NCI-H128 (cell line): ENCODE data around the gene TRIML2.

Experiments
- DNase-seq: peaks from one replicate; lab custom pipeline; 2025; ENCODE audit not compliant: unreplicated experiment; lab: John Stamatoyannopoulos, UW

The TRIML2 gene, protein sequence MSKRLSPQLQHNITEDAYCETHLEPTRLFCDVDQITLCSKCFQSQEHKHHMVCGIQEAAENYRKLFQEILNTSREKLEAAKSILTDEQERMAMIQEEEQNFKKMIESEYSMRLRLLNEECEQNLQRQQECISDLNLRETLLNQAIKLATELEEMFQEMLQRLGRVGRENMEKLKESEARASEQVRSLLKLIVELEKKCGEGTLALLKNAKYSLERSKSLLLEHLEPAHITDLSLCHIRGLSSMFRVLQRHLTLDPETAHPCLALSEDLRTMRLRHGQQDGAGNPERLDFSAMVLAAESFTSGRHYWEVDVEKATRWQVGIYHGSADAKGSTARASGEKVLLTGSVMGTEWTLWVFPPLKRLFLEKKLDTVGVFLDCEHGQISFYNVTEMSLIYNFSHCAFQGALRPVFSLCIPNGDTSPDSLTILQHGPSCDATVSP

DNA sequence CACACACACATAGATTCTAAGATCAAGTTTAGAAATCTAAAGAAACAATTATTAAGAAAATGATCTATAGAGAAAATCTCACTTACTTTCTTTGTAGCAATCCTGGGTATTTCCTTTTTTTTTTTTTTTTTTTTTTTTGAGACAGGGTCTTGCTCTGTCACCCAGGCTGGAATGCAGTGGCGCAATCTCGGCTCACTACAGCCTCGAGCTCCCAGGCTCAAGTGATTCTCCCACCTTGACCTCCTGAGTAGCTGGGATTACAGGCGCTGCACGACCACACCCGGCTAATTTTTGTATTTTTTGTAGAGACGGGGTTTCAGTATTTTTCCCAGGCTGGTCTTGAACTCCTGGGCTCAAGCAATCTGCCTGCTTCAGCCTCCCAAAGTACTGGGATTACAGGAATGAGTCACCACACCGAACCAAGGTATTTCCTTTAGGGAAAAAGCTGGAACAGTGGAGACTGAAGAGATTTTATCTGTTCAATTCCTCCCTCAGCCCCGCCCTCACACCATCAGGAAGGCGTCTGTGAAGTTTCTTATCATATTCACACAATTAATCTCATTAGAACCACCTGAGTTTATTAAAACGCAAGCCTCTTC, at the start of gene TRIML2:
TRIML2 (minus strand) TSS at position 447 of the 599 bp plus-strand sequence. CDS start 4,235 bp downstream, outside the sequence.
- DNase-seq = no peak

DNA sequence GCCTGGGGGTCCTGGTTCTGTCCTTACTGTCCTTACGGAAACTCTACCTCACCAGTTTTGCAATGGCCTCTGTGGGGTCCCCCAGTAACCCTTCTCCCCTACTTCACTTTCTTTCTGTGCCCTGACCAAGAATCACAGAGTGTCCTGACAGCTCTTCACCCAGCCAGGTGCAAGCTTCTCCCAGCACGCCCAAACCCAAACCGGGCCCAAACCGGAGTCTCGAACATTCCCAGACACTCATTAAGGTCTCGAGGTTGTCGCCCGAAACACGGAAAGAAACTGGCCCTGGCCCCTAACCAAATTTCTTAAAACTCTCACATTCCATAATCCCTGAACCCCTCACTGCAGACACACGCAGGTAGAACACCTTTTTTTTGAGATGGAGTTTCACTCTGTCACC, 48.9 kb upstream of the TRIML2 start:
- no peak for DNase-seq

DNA sequence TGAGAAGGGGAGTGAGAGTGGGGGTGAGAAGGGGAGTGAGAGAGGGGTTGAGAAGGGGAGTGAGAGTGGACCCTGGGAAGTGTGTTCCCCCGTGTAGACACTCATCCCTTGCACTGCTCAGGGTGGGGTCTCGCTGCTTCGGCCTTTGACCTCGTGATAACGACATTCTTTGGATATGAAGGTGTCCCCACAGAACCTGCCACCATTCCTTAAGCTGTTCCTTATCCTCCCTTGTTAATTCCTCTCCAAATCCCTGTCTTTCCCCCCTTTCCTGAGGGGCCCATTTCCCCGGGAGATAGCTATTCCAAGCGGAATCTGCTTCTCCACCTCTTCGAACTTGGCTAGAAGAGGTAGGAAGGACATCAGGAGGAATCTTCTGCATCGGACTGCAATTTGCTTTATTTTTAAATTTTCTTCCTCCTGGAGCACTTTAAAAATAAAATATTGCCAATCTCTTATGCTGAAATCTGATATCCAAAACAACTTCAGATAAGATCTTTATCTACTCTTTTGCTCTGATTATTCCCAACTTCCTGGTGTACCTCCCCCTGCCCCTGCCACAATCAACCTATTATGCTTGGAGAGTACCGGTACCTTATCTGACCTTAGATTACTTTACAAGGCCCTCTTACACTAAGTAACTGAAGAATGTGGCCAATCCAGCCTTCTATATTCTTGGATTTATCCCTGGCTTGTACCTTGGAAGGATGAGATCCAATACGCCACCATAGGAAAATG, 45.4 kb upstream of the TRIML2 start:
- DNase-seq = no peak

DNA sequence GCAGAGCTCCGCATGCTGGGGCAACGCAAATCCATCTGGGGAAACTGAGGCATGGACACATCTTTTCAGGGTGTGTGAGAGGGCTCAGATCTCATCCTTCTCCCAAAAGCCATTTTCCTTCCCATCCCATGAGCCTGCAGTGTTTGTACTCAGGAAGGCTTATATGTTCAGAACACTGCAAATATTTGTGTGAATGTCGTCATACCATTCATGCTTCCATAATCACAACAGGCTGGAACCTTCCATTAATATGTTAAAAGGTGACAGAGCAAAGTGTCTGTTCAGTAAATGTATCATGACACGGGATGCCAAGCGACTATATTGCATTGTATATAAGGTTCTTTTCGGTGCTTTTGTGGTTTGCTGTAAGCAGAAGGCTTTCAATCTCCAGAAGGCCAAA, 38.4 kb upstream of the TRIML2 start:
- DNase-seq = no peak

DNA sequence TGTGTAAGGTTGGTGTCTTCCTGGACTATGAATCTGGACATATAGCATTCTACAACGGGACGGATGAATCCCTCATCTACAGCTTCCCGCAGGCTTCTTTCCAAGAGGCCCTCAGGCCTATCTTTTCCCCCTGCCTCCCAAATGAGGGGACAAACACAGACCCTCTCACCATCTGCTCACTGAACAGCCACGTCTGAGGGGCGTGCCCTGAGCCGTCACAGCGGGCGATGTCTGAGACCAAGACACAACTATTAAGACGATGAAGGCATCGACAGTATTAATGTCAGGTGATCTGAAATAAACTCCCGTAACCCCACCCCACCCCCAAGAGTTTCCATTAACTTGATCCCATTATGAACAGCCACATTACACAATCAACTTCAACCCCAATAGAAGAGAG, 37.8 kb upstream of the TRIML2 start:
- no peak for DNase-seq

DNA sequence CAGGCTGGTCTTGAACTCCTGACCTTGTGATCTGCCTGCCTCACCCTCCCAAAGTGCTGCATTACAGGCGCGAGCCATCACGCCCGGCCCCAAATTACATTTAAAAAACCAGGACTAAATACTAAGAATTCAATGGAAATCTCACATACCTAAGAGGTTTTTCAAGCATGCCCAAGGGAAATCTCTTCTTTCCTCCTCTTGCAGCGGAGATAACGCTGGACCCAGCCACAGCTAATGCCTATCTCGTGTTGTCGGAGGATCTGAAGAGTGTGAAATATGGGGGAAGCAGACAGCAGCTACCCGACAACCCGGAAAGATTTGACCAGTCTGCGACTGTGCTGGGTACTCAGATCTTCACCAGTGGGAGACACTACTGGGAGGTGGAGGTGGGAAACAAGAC, 37.2 kb upstream of the TRIML2 start:
- no peak for DNase-seq

DNA sequence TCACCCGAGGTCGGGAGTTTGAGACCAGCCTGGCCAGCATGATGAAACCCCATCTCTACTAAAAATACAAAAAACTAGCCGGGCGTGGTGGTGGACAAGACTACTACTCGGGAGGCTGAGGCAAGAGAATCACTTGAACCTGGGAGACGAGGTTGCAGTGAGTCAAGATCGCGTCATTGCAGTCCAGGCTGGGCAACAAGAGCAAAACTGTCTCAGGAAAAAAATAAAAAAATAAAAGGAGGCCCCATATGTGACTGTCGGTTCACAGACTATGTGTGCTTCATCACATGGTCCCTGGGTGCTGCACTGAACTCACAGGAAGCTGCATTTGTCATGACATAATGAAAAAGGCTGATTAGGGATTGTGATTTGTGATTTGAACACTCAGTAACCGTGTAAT, 36.2 kb upstream of the TRIML2 start:
- DNase-seq = no peak

DNA sequence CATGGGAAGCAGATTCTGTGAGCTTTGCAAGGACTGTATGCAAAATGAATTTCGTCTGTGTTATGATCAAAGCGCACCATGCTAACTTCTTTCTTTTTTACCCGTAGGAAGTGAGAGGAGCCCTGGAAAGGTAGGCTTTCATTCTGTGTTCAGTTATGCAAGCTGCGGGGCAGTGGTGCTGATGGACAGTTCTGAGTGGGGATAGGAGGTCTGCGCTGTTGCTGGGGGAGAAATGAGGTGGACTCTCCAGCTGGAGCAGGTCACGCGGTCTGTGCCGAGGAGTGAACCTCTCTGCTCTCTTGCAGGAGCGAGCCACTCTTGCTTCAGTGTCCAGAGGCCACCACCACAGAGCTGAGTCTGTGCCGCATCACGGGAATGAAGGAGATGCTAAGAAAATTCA, 34.3 kb upstream of the TRIML2 start:
- no peak for DNase-seq

DNA sequence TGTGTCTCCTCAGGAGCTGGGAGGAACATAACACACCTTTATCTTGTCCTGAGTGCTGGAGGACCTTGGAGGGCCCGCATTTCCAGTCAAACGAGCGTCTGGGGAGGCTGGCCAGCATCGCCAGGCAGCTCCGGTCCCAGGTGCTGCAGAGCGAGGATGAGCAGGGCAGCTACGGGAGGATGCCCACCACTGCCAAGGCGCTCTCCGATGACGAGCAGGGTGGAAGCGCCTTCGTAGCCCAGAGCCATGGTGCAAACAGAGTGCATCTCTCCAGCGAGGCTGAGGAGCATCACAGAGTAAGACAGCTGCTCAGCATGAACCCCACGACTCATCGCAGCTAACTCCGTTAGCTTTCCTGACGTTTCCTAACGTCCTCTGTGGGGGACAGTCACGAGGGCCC, 30.3 kb upstream of the TRIML2 start:
- no peak for DNase-seq

DNA sequence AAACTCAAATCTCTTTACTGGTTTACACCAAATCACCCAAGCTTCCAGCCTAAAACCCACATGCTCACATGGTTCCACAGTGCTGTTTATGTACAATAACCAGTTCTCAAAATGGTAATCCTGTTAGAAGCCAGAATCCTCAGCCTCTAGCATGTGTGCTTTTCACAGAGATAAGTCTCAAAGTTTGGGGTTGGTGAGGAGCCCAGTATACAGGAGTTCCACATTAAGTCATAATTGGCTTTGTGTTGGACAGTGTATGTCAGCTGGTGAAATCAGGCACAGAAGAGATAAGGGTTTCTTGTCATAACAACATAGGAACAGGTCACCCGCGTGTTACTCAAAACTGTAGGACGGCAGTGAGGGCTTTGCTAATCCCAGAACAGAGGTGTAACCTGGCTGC, 29.7 kb upstream of the TRIML2 start, which contains the start of gene TRIML1:
TRIML1 (plus strand) TSS at position 301 of the 400 bp plus-strand sequence. CDS start 118 bp downstream, outside the sequence.
- DNase-seq = no peak

DNA sequence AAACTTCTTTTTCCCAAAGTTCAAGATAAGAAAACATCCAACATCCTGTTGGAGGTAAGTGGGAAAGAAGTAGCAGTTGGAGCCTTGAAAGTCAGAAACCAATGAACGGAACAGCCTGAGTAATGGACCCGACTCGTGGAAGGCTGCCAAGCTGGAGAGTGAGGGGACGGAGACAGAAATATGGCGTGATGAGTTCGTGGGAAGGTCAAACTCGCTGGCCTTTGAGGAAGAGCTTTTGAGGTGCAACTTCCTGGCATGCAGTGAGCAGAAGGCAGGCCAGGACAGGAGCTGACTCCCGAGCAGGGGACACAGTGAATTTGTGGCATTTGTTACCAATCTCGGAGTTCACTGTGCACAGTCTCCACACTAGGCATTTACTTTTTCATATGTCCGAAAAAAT, 28.8 kb upstream of the TRIML2 start:
- no peak for DNase-seq

DNA sequence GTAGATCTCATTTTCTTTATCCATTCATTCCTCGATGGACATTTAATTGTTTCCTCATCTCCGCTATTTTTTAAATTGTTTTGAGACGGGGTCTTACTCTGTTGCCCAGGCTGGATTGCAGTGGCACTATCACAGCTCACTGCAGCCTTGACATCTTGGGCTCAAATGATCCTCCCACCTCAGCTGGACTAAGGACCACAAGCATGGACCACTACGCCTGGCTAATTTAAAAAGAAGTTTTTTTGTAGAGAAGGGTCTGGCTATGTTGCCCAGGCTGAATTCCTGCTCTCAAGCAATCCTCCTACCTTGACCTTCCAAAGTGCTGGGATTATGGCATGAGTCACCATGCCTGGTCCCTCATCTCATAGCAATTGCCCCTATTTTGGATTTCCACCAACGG, 22.8 kb upstream of the TRIML2 start:
- DNase-seq = no peak

DNA sequence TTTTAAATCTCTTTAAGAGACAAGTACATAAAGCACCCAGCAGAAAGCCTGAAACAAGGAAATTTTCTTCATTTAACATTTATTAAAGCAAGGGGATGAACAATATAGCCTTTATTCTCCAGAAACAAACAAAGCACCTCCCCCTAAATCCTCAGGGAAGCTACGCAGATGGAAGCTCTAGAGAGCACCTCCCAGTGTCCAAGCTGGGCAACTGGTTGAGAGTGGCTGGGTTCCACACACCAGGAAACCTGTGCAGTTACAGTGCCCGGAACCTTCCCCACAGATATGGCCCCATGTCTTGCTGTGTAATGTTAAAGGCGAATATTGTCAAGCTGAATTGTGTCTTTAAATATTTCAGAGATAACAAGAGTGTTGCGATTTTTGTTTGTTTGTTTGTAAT, 21.0 kb upstream of the TRIML2 start:
- no peak for DNase-seq

DNA sequence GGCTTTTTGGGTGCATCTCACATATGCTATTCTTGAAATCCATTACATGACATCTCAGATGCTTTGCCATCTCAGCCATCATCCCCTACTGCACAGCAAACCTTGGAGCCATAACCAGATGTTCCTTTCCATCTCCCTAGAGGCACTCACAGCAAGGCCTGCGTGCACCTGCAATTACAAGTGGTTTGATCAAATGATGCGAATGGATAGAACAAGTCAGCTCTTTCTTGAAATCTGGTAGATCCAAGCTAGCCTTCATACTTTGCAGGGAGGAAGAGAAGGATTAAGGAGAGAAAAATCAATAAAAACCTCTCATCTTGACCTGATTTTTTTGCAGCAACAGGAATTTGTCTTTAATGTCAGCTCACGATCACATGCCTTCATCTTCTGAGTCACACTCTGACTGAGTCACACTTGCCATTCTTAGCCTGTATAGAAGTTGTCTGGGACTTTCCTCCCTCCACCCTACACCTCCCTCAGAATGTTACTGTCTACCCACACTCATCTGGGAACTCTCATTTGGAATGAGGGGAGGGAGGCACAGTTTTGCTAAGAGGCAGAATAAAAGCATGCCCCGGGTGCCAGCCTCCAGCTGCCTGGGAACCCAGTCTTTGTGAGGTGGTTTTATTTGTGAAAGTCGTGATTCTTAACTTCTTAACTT, 17.9 kb upstream of the TRIML2 start:
- DNase-seq = no peak

DNA sequence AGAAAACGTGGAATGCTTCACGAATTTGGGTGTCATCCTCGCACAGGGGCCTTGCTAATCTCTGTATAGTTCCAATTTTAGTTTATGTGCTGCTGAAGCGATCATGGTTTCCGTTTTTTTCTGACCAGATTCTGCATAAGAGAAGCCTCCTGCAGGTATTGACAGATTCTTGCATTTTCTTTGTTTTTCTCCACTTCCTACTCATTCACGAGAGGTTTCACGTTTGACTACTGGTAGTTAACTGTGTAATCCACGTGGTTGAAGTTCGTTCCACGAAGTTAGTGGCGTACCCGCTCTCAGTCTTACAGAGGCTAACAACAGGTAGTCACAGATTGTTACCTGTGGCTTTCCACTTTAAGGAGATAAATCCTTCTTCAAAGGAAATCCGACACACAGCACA, 12.1 kb upstream of the TRIML2 start:
- DNase-seq = no peak

DNA sequence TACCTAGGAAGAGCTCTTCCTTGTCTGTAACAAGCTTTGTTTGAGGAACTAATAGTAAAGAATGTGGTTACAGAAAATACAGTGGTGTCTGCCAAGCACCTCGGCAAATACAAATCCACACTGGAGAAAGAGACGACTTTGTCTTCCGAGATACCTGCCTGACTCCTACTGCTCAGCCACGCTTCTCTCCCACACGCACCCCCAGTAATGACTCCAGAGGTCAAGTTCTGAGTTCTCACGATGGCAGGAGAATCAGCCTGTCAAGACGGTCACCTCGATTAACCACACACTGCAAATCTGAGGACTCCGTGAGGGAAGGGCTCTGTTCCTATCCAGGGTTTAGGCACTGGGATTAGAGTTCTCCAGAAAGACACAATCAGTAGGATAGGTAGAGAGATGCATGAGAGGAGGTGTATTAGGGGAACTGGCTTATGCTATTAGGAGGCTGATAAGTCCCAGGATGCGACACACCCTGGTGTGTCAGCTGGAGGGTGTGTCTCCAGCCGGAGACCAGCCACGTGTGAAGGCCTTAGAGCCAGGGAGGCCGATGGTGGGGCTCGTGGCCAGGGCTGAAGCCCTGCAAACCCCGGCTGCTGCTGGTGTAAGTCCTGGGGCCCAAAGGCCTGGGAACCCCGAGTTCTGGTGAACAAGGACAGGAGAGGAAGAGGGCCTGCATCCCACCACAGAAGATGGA, 8.4 kb upstream of the TRIML2 start:
- DNase-seq = no peak

DNA sequence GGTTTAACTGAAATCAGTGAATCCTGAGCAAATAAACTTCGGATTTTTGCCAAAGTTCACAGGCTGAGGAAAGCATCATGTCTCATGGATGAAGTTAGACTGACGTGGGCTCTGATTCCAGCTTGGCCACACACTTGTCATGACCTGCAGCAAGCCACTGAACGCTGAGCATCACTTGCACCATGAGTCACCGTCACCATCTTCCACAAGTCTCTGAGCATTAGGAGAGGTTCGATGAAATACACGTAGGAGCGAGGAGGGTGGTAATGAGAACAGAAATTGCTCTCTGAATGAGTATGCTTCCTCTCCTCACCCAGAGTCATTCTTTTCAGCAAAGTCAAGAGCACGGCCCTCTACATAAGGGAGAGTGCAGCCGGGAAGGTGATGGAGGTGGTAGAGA, 3.8 kb upstream of the TRIML2 start:
- no peak for DNase-seq

DNA sequence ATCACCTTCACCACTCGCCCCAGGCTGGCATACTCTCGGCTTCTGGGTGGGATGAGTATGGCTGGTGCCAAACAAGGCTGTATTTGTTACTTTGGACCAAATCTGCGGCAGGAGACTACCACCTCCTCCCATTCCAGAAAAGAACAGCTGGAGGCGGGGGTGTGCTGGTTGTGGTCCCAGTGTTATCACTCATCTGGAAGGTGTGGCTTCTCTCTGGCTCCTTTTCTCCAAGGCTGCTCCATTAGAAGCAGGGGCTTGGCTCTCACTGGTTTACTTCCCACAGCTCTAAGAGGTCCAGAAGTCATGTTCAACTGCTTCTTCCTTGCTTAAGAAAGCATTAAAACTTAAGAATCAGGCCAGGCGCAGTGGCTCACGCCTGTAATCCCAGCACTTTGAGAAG, 2.6 kb upstream of the TRIML2 start:
- DNase-seq = no peak

DNA sequence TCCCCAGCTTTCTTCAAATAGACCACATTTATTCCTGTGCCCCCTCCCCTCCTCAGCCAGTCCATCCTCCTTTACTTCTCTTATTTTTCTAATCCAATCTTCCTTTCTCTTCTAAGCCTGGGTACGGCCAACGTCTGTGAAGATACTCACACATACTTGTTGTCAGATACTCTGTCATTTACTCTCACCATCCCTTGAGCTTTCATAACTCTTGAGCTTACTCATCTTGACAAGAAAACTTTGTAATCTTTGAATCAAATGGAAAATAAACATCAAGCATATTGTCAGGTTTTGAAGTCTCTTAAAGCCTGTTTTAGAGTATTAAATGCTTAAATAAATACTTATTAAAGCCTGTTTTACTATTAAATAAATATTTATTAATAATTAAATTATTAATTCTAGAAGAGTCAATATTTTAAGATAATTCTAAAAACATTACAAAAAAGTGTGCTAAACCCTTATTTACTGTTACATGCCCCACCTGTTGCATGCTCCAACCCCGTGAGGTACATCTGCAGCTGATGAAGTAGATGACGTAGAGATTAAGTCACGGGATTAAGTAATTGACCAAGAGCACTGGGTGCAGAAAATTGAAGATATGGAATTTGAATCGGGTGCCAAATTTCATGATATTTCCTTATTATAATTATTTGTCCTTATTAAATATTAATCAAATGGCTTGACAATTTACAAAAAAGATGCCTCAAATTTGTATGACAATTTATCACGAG, 1.5 kb upstream of the TRIML2 start:
- DNase-seq = no peak

DNA sequence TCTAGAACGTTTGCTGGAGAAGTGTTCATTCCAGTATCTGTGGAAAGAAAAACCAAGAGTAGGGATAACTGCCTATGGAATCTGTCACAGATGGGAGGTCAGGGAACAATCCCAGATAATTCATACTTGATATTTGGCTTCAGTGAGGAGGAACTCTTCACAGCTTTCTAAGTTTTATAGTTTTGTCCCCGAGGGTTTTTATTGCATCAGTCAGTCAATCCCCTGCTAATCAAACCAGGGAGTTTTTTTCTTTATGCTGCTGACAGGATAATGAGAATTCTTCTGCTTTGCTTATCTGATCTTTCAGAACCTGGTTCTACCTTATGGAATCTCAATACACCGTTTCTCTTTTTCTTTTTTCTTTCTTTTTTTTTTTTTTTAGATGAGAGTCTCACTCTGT, 633 bp upstream of the TRIML2 start:
- no peak for DNase-seq
